CD4-positive, alpha-beta T cell (primary cell): Measurements from ENCODE around the gene HELZ. TPM values are rescaled to one million over a fixed set of nuclear protein-coding genes. Genes with fewer than 3 reads are reported as not detected.

Experiments
- ATAC-seq: fragments of 200-7000 bp; cut with Tn5 transposase; one replicate; pipeline ENCODE4 v1.10.0; 2022; ENCODE audit warnings: mild to moderate bottlenecking; ENCODE audit not compliant: poor library complexity
- CTCF ChIA-PET: fragments of 350-600 bp; sonication (Branson Sonifier 250); formaldehyde crosslinking; loops from one replicate; lab custom pipeline; 2021; ENCODE audit warnings: antibody characterized with exemption, inconsistent platforms; lab: Charles Lee
- POLR2A ChIA-PET: fragments of 350-600 bp; sonication (Branson Sonifier 250); formaldehyde crosslinking; loops from one replicate; lab custom pipeline; 2021; ENCODE audit warnings: antibody characterized with exemption, inconsistent platforms; lab: Charles Lee
- DNase-seq, 14 experiments: peaks; one replicate each; pipeline ENCODE4 v3.0.0-alpha.2; 2013 to 2020; ENCODE audit warnings: mixed read lengths in 2 of 14
- H3K27ac ChIP-seq, 2 donors: one replicate each; pipeline versions ENCODE4 v1.5.1 to v1.7.0; 2013; ENCODE audit warnings: low read length in 2 of 2, low read depth in 1 of 2, mild to moderate bottlenecking in 1 of 2
- H3K27me3 ChIP-seq, 2 experiments: 1 replicate in 1 of 2; 2 replicates in 1 of 2; pipeline versions ENCODE4 v1.6.1 to v1.7.0; 2013; ENCODE audit warnings: low read length in 2 of 2, control low read depth in 1 of 2, mild to moderate bottlenecking in 1 of 2, moderate library complexity in 1 of 2; ENCODE audit not compliant: insufficient read depth in 2 of 2, control insufficient read depth in 1 of 2
- H3K36me3 ChIP-seq: one replicate; pipeline ENCODE4 v1.6.1; 2013; ENCODE audit warnings: low read length, control low read depth; ENCODE audit not compliant: insufficient read depth
- H3K4me1 ChIP-seq: one replicate; pipeline ENCODE4 v1.6.1; 2013; ENCODE audit warnings: low read length, control low read depth; ENCODE audit not compliant: insufficient read depth
- H3K4me3 ChIP-seq: one replicate; pipeline ENCODE4 v1.5.1; 2013; ENCODE audit warnings: mild to moderate bottlenecking, low read length, moderate library complexity
- H3K9me3 ChIP-seq, 2 experiments: 1 replicate in 1 of 2; 2 replicates in 1 of 2; pipeline versions ENCODE4 v1.6.1 to v1.7.0; 2013; ENCODE audit warnings: low read length in 2 of 2, mild to moderate bottlenecking in 2 of 2, control low read depth in 1 of 2, moderate library complexity in 1 of 2; ENCODE audit not compliant: control insufficient read depth in 1 of 2, insufficient read depth in 1 of 2
- H3K27ac Mint-ChIP-seq: one replicate; pipeline ENCODE4 v1.8.0; 2020; ENCODE audit warnings: mixed read lengths
- H3K27me3 Mint-ChIP-seq: one replicate; pipeline ENCODE4 v1.8.0; 2021; ENCODE audit warnings: mixed read lengths
- H3K36me3 Mint-ChIP-seq: one replicate; pipeline ENCODE4 v1.8.0; 2021; ENCODE audit warnings: low read depth, mixed read lengths
- H3K4me1 Mint-ChIP-seq: one replicate; pipeline ENCODE4 v1.8.0; 2021; ENCODE audit warnings: low read depth, mixed read lengths
- H3K4me3 Mint-ChIP-seq: one replicate; pipeline ENCODE4 v1.8.0; 2020; ENCODE audit warnings: mild to moderate bottlenecking, mixed read lengths
- H3K9me3 Mint-ChIP-seq: one replicate; pipeline ENCODE4 v1.8.0; 2020; ENCODE audit warnings: mixed read lengths
- intact Hi-C, 2 experiments: fragments of 100-400 bp; cut with DNase I in 1 of 2; cut with micrococcal nuclease in 1 of 2; formaldehyde crosslinking; loops; one replicate each; pipeline versions ENCODE4 v1.15.1 to v1.9.0; 2023 to 2025; cut with DNase I, micrococcal nuclease
- total RNA-seq, 174 experiments: library from RNA in 2 of 174; stranded (reverse) in 2 of 174; gene quantifications; one replicate each; pipeline ENCODE4 v1.2.3 and lab custom pipeline; 2021 to 2026
- TF ChIP-seq, protein P1 (sequence below): fragments of 200-600 bp; IDR thresholded peaks from one replicate; pipeline ENCODE4 v1.8.0; 2022; ENCODE audit warnings: antibody characterized with exemption, mild to moderate bottlenecking

Gene HELZ
- total RNA-seq, 2 experiments from 2014 or later = 94.8 to 107 TPM

GRCh38 chr17:67025216-67025792 is 219.7 kb downstream of the HELZ start:
- no peak overlapping the region for H3K4me3 Mint-ChIP-seq
- no peaks in the 10 kb centered on the region for H3K36me3 ChIP-seq
- no peaks in the 10 kb centered on the region for H3K27me3 Mint-ChIP-seq
- intact Hi-C loops = no loop called here
- no peaks in the 10 kb centered on the region for H3K36me3 Mint-ChIP-seq
- H3K27me3 ChIP-seq = no peaks in the 10 kb centered on the region
- no peaks in the 10 kb centered on the region for H3K9me3 Mint-ChIP-seq
- no peak overlapping the region for H3K4me3 ChIP-seq
- TF ChIP-seq, protein P1, sequence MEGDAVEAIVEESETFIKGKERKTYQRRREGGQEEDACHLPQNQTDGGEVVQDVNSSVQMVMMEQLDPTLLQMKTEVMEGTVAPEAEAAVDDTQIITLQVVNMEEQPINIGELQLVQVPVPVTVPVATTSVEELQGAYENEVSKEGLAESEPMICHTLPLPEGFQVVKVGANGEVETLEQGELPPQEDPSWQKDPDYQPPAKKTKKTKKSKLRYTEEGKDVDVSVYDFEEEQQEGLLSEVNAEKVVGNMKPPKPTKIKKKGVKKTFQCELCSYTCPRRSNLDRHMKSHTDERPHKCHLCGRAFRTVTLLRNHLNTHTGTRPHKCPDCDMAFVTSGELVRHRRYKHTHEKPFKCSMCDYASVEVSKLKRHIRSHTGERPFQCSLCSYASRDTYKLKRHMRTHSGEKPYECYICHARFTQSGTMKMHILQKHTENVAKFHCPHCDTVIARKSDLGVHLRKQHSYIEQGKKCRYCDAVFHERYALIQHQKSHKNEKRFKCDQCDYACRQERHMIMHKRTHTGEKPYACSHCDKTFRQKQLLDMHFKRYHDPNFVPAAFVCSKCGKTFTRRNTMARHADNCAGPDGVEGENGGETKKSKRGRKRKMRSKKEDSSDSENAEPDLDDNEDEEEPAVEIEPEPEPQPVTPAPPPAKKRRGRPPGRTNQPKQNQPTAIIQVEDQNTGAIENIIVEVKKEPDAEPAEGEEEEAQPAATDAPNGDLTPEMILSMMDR = no peak
- ChIA-PET POLR2A (no interaction called here), CTCF (no interaction called here)
- no peak for ATAC-seq
- no peaks in the 10 kb centered on the region for H3K4me1 ChIP-seq
- no peak overlapping the region for H3K27ac Mint-ChIP-seq
- DNase-seq = no peak
- H3K9me3 ChIP-seq = no peaks in the 10 kb centered on the region
- H3K27ac ChIP-seq = no peak overlapping the region
- H3K4me1 Mint-ChIP-seq = no peaks in the 10 kb centered on the region

DNA sequence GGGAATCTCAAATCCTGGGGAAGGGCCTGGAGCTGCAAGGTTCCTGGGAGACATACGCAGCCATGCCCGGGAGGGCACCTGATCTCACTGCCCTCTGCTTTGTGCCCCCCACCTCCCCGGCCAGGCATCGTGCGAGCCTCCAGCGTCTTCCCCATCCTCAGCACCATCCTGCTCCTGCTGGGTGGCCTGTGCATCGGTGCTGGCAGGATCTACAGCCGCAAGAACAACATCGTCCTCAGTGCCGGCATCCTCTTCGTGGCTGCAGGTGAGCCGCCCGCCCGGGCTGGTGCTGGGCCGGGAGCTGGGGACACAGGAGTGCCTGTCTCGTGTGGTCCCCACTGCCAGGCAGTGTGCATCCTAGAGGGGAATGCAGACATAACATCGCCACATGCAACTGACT is 220.3 kb downstream of the HELZ start:
- no peaks in the 10 kb centered on the region for H3K27me3 Mint-ChIP-seq
- H3K4me1 ChIP-seq = no peaks in the 10 kb centered on the region
- H3K36me3 Mint-ChIP-seq = no peaks in the 10 kb centered on the region
- H3K4me3 ChIP-seq = no peak overlapping the region
- no peak overlapping the region for H3K4me3 Mint-ChIP-seq
- ChIA-PET CTCF (no interaction called here), POLR2A (no interaction called here)
- ATAC-seq (no peak), DNase-seq (no peak)
- TF ChIP-seq, protein P1 = no peak
- no peak overlapping the region for H3K27ac ChIP-seq
- H3K27ac Mint-ChIP-seq = no peak overlapping the region
- no peaks in the 10 kb centered on the region for H3K27me3 ChIP-seq
- no peaks in the 10 kb centered on the region for H3K9me3 ChIP-seq
- no peaks in the 10 kb centered on the region for H3K4me1 Mint-ChIP-seq
- no peaks in the 10 kb centered on the region for H3K36me3 ChIP-seq
- intact Hi-C loops = no loop called here
- H3K9me3 Mint-ChIP-seq = no peaks in the 10 kb centered on the region

DNA sequence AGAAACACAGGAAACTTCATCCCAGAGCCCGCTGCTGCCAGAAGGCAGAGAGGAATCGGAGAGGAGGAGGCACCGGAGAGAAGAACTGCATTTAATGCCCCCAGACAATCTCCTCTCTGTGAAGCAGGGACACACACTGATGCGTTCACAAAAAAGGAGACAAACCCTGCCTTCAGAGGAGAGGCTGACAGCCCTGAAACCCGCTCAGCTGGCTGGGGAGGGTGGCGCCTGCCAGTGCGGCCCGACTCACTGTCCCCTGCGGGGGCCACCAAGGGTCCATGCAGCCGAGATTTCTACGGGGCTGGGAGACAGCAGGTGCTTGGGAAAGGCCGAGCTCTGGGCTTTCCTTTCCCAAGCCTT is 222.6 kb downstream of the HELZ start:
- Mint-ChIP-seq H3K27ac (no peak overlapping the region), H3K4me3 (no peak overlapping the region), H3K4me1 (no peaks in the 10 kb centered on the region), H3K36me3 (no peaks in the 10 kb centered on the region), H3K27me3 (no peaks in the 10 kb centered on the region), H3K9me3 (no peaks in the 10 kb centered on the region)
- Histone ChIP-seq H3K27ac (no peak overlapping the region), H3K9me3 (no peaks in the 10 kb centered on the region), H3K4me1 (no peaks in the 10 kb centered on the region), H3K4me3 (no peak overlapping the region), H3K36me3 (no peaks in the 10 kb centered on the region), H3K27me3 (no peaks in the 10 kb centered on the region)
- TF ChIP-seq, protein P1 = no peak
- no peak for ATAC-seq
- DNase-seq = no peak
- CTCF ChIA-PET = no interaction called here
- POLR2A ChIA-PET = no interaction called here
- intact Hi-C loops = no loop called here
